K562 (cell line): ENCODE data around the gene ARFGAP1. TPM values are rescaled to one million over a fixed set of nuclear protein-coding genes. Genes with fewer than 3 reads are reported as not detected.

Source experiments
- HMG20B ChIP-seq: fragments of 250-450 bp; sonication (Bioruptor Pico); IDR thresholded peaks from 2 replicates; pipeline ENCODE4 v1.5.0; 2021; ENCODE audit warnings: mild to moderate bottlenecking
- KLF16 ChIP-seq: IDR thresholded peaks from 2 replicates; pipeline ENCODE4 v1.6.1; 2016; ENCODE audit warnings: antibody characterized with exemption
- REST ChIP-seq, 2 experiments: fragments of 450-650 bp; formaldehyde crosslinking in 1 of 2; IDR thresholded peaks; 2 replicates each; pipeline versions ENCODE4 v1.4.0 to v1.6.1; 2014 to 2020; ENCODE audit warnings: mild to moderate bottlenecking in 2 of 2, borderline replicate concordance in 1 of 2, low read depth in 1 of 2
- TFE3 ChIP-seq: fragments of 450-650 bp; formaldehyde crosslinking; IDR thresholded peaks from 2 replicates; pipeline ENCODE4 v1.4.0; 2020; ENCODE audit warnings: mild to moderate bottlenecking, mixed read lengths
- ZNF23 ChIP-seq: fragments of 250-450 bp; sonication (Bioruptor Pico); IDR thresholded peaks from 2 replicates; pipeline ENCODE4 v1.4.0; 2020; ENCODE audit warnings: mild to moderate bottlenecking
- polyA plus RNA-seq, 8 experiments: library from polyadenylated mRNA; depleted of rRNA in 4 of 8; stranded (reverse) in 5 of 8; unstranded in 3 of 8; fragments of >200 nt; fragmentation: Nextera tagmentation in 2 of 8; fragmentation: Illumina TruSeq in 1 of 8; extraction: Ambion mirVana in 2 of 8; extraction: Trizol in 1 of 8; gene quantifications; 2 replicates each; pipeline versions ENCODE4 v1.2.1 to v1.2.3, GENCODE V29; 2011 to 2014; ENCODE audit warnings: inconsistent platforms in 1 of 8, missing spikeins in 1 of 8
- total RNA-seq, 7 experiments: library from RNA; depleted of rRNA in 6 of 7; stranded (reverse); fragments of >200 nt in 6 of 7; fragmentation: Illumina TruSeq in 2 of 7; extraction: Trizol in 2 of 7; gene quantifications; 2 replicates each; pipeline versions ENCODE4 v1.2.1 to v1.2.3, GENCODE V29; 2011 to 2021; ENCODE audit warnings: low replicate concordance in 1 of 7

The ARFGAP1 gene
- total and polyA plus RNA-seq, 9 of the 15 experiments (the other 6 are each of a cell fraction or from before 2014, with no cell fraction given) = 0.53 to 102 (median 33.5) TPM

GRCh38 chr20:63319164-63320040 is 46.8 kb downstream of the ARFGAP1 start (continued):
- TF ChIP-seq REST (IDR thresholded peaks at IDR 0.05; ENCODE audit: borderline replicate concordance) = no peak
- no peak for TF ChIP-seq REST (CRISPR knock-in tag; IDR thresholded peaks at IDR 0.05; ENCODE audit: low read depth)
- TF ChIP-seq KLF16 = no peak
- no peak for TF ChIP-seq ZNF23 (CRISPR knock-in tag)
- no peak for TF ChIP-seq TFE3 (CRISPR knock-in tag)
- no peak for TF ChIP-seq HMG20B
